WERI-Rb-1 (cell line): ENCODE data around the gene MRGPRG.

Experiments
- DNase-seq: peaks from one replicate; pipeline ENCODE4 v3.0.0-alpha.2; 2020
- H3K27ac ChIP-seq: fragments of 250-450 bp; sonication (Bioruptor Pico); 2 replicates; pipeline ENCODE4 v1.5.1; 2020; ENCODE audit warnings: mild to moderate bottlenecking, moderate library complexity
- H3K27me3 ChIP-seq: fragments of 250-450 bp; sonication (Bioruptor Pico); 2 replicates; pipeline ENCODE4 v1.5.1; 2021; ENCODE audit warnings: mild to moderate bottlenecking, low read depth, moderate library complexity; ENCODE audit not compliant: insufficient read depth, severe bottlenecking
- H3K36me3 ChIP-seq: fragments of 250-450 bp; sonication (Bioruptor Pico); 2 replicates; pipeline ENCODE4 v1.5.1; 2020; ENCODE audit warnings: mild to moderate bottlenecking, moderate library complexity
- H3K4me3 ChIP-seq: 2 replicates; pipeline ENCODE4 v1.5.1; 2011; ENCODE audit warnings: low read depth, mild to moderate bottlenecking, control low read depth, low read length
- H3K9me3 ChIP-seq: fragments of 250-450 bp; sonication (Bioruptor Pico); 2 replicates; pipeline ENCODE4 v1.5.1; 2021; ENCODE audit warnings: mild to moderate bottlenecking, moderate library complexity; ENCODE audit not compliant: severe bottlenecking
- CTCF ChIP-seq: IDR thresholded peaks from 2 replicates; pipeline ENCODE4 v1.5.1; 2011; ENCODE audit warnings: low read depth, mild to moderate bottlenecking, control low read depth, inconsistent platforms, low read length

MRGPRG gene

GRCh38 chr11:3225826-3226750, 7.5 kb upstream of the MRGPRG start:
- DNase-seq: no peak
- no peak for TF ChIP-seq CTCF
- Histone ChIP-seq H3K9me3 (no peaks in the 10 kb centered on the region), H3K27me3 (no peaks in the 10 kb centered on the region), H3K27ac (no peak overlapping the region), H3K4me3 (no peak overlapping the region), H3K36me3 (no peaks in the 10 kb centered on the region)

DNA sequence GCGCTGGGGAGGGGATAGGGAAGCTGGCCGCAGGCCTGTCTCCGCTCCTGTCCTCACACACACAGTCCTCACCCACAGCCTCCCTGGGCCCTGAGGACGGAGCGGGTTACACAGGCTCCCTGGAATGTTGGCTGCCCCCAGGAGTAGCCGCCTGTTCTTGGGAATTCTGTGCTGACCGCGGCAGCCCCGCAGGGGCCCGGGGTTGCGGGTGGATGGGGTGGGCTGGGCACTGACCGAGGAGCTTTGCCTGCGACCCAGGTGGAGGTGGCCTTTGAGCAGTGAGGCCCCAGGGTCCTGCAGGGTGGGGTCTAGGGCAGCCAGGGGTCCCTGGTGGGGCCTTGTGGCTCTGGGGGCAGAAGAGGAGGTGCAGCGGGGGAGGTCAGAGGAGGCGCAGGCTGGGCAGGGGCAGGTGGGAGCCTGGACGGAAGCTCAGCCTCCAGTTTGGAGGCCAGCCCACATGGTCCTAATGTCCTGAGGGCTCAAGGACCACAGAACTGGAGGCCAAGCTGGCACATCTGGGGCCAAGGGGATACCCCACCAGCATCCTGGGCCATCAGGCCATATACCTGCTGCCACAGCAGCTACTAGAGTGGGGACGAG, 6.6 kb upstream of the MRGPRG start:
- Histone ChIP-seq H3K27ac (no peak overlapping the region), H3K9me3 (no peaks in the 10 kb centered on the region), H3K4me3 (no peak overlapping the region), H3K27me3 (no peaks in the 10 kb centered on the region), H3K36me3 (no peaks in the 10 kb centered on the region)
- no peak for DNase-seq
- TF ChIP-seq CTCF: no peak

DNA sequence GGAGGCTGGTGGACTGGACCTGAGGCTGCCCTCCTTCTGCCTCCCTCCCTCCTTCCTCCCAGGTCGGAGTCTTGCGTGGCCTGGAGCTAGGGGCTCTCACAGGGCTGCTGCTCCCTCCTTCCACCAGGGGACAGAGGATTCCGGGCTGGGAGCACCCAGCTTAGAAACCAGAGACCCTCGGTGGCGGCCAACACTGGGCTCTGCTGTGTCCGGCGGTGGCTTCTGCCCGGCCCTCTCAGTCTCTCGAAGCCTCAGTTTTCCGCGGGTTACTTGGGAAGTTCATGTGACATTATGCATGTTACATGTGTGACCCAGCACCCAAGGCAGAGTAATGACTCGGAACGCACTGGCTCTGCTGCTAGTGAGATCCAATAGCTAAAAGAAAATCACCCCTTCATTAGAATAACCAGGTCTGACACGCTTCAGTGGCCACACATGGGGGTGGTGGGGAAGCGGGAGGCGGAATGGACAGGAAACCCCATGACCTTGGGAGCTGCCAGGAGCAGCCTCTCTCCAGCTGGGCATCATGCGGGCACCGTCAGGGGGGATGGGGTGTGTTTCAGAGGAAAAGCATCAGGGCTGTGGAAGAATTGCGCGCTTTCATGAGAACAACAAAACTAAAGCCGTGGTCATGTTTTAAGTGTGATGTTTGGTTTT, 5.9 kb upstream of the MRGPRG start:
- DNase-seq: no peak
- no peak overlapping the region for H3K27ac ChIP-seq
- no peaks in the 10 kb centered on the region for H3K27me3 ChIP-seq

GRCh38 chr11:3223932-3224381, 5.3 kb upstream of the MRGPRG start:
- H3K9me3 ChIP-seq: no peaks in the 10 kb centered on the region
- H3K27me3 ChIP-seq: no peaks in the 10 kb centered on the region
- no peak overlapping the region for H3K4me3 ChIP-seq
- DNase-seq: no peak
- H3K36me3 ChIP-seq: no peaks in the 10 kb centered on the region
- TF ChIP-seq CTCF: no peak
- H3K27ac ChIP-seq: no peak overlapping the region

More for the DNA sequence above, 5.9 kb upstream of the MRGPRG start:
- Histone ChIP-seq H3K9me3 (no peaks in the 10 kb centered on the region), H3K4me3 (no peak overlapping the region), H3K36me3 (no peaks in the 10 kb centered on the region)
- peak; percentile 22; the same call in 1 of the 2 replicates for TF ChIP-seq CTCF

- H3K9me3 ChIP-seq: no peaks in the 10 kb centered on the region
- no peak overlapping the region for H3K4me3 ChIP-seq
- H3K27me3 ChIP-seq: no peaks in the 10 kb centered on the region
- DNase-seq: no peak
- no peaks in the 10 kb centered on the region for H3K36me3 ChIP-seq
- no peak overlapping the region for H3K27ac ChIP-seq
- TF ChIP-seq CTCF: no peak
Measured at GRCh38 chr11:3222941-3223915, 4.6 kb upstream of the MRGPRG start.
